Body of pancreas (tissue), 4 donors: ENCODE results near the gene ANKLE1. TPM values are rescaled to one million over a fixed set of nuclear protein-coding genes. Genes with fewer than 3 reads are reported as not detected.

Experiments
- ATAC-seq: fragments of 150-250 bp; one replicate; pipeline ENCODE4 v1.9.1; 2016
- DNase-seq, 4 donors: peaks; one replicate each; pipeline ENCODE4 v3.0.0-alpha.2; 2019
- H3K27ac ChIP-seq, 4 donors: fragments of 200-600 bp; sonication (generic); 1 replicate in 3 of 4; 2 replicates in 1 of 4; pipeline versions ENCODE4 v1.5.1 to v1.6.1; 2016 to 2019; ENCODE audit warnings: mild to moderate bottlenecking in 1 of 4, mixed read lengths in 1 of 4, moderate library complexity in 1 of 4
- H3K27me3 ChIP-seq, 2 donors: fragments of 200-600 bp; sonication (generic); one replicate each; pipeline ENCODE4 v1.6.0; 2016; ENCODE audit warnings: mild to moderate bottlenecking in 1 of 2
- H3K36me3 ChIP-seq, 2 donors: fragments of 200-600 bp; sonication (generic); replicated peaks in 1 of 2; 2 replicates each; pipeline ENCODE4 v1.5.1; 2016; ENCODE audit warnings: low read depth in 2 of 2; ENCODE audit not compliant: insufficient read depth in 1 of 2
- H3K4me1 ChIP-seq: fragments of 200-600 bp; sonication (generic); one replicate; pipeline ENCODE4 v1.6.0; 2016
- H3K4me3 ChIP-seq, 2 donors: fragments of 200-600 bp; sonication (generic); 1 replicate in 1 of 2; 2 replicates in 1 of 2; pipeline ENCODE4 v1.5.1; 2016 to 2019
- H3K9me3 ChIP-seq, 3 donors: fragments of 200-600 bp; sonication (generic); 1 replicate in 2 of 3; 2 replicates in 1 of 3; pipeline ENCODE4 v1.5.1; 2016
- POLR2A ChIP-seq, 3 donors: fragments of 450-650 bp; IDR thresholded peaks; one replicate each; pipeline ENCODE4 v1.6.1; 2016; ENCODE audit warnings: antibody characterized with exemption in 3 of 3, mild to moderate bottlenecking in 2 of 3
- WGBS, 2 donors: methylation state at CpG; one replicate each; pipeline ENCODE4 v1.1.5; 2017; 5-methylcytosine and 5-hydroxymethylcytosine counted together
- intact Hi-C: fragments of 100-400 bp; cut with DNase I; formaldehyde crosslinking; loops from one replicate; pipeline ENCODE4 v1.15.1; 2023
- total RNA-seq, 2 donors: library from RNA; depleted of rRNA; stranded (reverse); fragments of >200 nt; gene quantifications; one replicate each; pipeline ENCODE4 v1.1.0, GENCODE V29; 2016
- TF ChIP-seq, protein P1 (sequence below), 7 experiments: fragments of 450-650 bp in 4 of 7; fragments of 200-600 bp in 3 of 7; sonication (generic) in 3 of 7; IDR thresholded peaks; one replicate each; pipeline ENCODE4 v1.5.1; 2016 to 2019; ENCODE audit warnings: antibody characterized with exemption in 7 of 7

ANKLE1 gene
- total RNA-seq, 2 donors from 2014 or later = 0.33 TPM; not detected in 1

DNA sequence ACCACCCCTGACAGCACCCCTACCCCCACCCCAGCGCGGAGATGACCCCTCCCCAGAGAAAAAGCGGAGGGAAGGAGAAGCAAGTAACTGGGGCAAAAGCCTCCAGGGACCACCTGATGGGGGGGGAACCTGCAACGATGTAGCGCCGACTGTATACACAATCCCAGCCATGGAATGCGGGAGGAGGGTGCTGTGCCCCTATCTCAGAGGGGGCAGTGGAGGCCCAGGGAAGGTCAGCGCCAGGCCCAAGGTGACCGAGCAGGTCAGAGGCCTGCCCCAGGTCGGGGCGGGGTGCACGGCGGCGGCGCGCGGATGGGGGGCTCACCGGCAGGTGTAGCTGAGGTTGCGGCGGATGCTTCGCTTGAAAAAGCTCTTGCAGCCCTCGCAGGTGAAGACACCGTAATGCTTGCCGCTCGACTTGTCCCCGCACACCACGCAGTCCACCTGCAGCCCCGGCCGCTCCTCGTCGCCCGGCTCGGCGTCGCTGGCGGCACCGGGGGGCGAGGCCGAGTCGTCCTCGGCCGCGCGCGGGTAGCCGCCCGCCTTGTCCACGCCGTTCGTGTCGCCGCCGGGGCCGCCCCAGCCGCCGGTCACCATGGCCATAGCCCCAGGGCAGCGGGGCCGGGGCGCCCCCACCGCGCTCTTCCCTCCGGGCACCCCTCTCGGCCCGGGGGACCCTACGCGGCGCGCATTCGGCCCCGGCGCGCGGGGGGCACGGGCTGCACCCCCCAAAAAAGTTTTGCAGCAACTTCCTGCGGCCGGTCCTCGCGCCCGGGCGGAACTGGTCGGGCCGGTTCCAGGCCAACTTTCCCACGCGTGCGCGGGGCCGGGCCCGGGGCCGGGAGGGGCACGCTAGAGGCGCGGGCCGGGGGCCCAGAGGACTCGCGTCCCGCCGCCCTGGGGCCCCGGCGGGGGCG, 36.8 kb upstream of the ANKLE1 start:
- H3K9me3 ChIP-seq = no peaks in the 10 kb centered on the region
- H3K4me3 ChIP-seq = peak overlapping the region; percentile 44 to 94
- ATAC-seq (peak; percentile 29), DNase-seq (peak; percentile 50 to 68 (median 68))
- H3K27ac ChIP-seq = peak overlapping the region; percentile 80 to 97 (median 86)
- no peaks in the 10 kb centered on the region for H3K36me3 ChIP-seq
- H3K4me1 ChIP-seq = peaks cover 77% of the 10 kb centered on the region
- TF ChIP-seq, protein P1, sequence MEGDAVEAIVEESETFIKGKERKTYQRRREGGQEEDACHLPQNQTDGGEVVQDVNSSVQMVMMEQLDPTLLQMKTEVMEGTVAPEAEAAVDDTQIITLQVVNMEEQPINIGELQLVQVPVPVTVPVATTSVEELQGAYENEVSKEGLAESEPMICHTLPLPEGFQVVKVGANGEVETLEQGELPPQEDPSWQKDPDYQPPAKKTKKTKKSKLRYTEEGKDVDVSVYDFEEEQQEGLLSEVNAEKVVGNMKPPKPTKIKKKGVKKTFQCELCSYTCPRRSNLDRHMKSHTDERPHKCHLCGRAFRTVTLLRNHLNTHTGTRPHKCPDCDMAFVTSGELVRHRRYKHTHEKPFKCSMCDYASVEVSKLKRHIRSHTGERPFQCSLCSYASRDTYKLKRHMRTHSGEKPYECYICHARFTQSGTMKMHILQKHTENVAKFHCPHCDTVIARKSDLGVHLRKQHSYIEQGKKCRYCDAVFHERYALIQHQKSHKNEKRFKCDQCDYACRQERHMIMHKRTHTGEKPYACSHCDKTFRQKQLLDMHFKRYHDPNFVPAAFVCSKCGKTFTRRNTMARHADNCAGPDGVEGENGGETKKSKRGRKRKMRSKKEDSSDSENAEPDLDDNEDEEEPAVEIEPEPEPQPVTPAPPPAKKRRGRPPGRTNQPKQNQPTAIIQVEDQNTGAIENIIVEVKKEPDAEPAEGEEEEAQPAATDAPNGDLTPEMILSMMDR (IDR thresholded peaks at IDR 0.05) = no peak
- TF ChIP-seq POLR2A (IDR thresholded peaks at IDR 0.05) = no peak
- WGBS, 2 donors = 2 to 4% methylated on average over 16 to 50 of the region's 100 CpGs
- intact Hi-C loops = no loop called here
- H3K27me3 ChIP-seq = no peaks in the 10 kb centered on the region

- 0% methylated on average over 22 of the region's 72 CpGs; no CpG with 5 or more reads in 1 of the 2 donors for WGBS, 2 donors
- peaks cover 72% of the 10 kb centered on the region for H3K4me1 ChIP-seq
Measured at GRCh38 chr19:17245535-17245984, 36.1 kb upstream of the ANKLE1 start, which contains the start of gene NR2F6. Gene NR2F6 (minus strand): TSS chr19:17245919. CDS start chr19:17245220, 699 bp downstream.

GRCh38 chr19:17246681-17247425, 34.8 kb upstream of the ANKLE1 start:
- DNase-seq = peak; percentile 55 to 66 (median 60)
- ATAC-seq = peak; percentile 8
- TF ChIP-seq POLR2A (IDR thresholded peaks at IDR 0.05) = no peak
- TF ChIP-seq, protein P1 (IDR thresholded peaks at IDR 0.05) = no peak
- 5 to 12% methylated on average over 18 of the region's 21 CpGs for WGBS, 2 donors
- intact Hi-C loops = no loop called here
- Histone ChIP-seq H3K9me3 (no peaks in the 10 kb centered on the region), H3K4me1 (peaks cover 59% of the 10 kb centered on the region), H3K27me3 (no peaks in the 10 kb centered on the region), H3K36me3 (no peaks in the 10 kb centered on the region), H3K27ac (peak overlapping the region; percentile 80 to 97 (median 94)), H3K4me3 (no peak overlapping the region)

More at GRCh38 chr19:17245535-17245984, 36.1 kb upstream of the ANKLE1 start, which contains the start of gene NR2F6:
- Histone ChIP-seq H3K27me3 (no peaks in the 10 kb centered on the region), H3K4me3 (peak within 1 kb of the TSS; percentile 44 to 94), H3K36me3 (no peaks in the 10 kb centered on the region), H3K9me3 (no peaks in the 10 kb centered on the region), H3K27ac (peak within 1 kb of the TSS; percentile 80 to 97 (median 94))
- TF ChIP-seq, protein P1 (IDR thresholded peaks at IDR 0.05) = no peak
- TF ChIP-seq POLR2A (IDR thresholded peaks at IDR 0.05) = no peak
- DNase-seq = no peak
- no peak for ATAC-seq
- intact Hi-C loops = no loop called here

- Histone ChIP-seq H3K27me3 (no peaks in the 10 kb centered on the region), H3K27ac (peak overlapping the region; percentile 81 to 97 (median 94)), H3K4me1 (peaks cover 46% of the 10 kb centered on the region), H3K4me3 (no peak overlapping the region), H3K9me3 (no peaks in the 10 kb centered on the region), H3K36me3 (no peaks in the 10 kb centered on the region)
- intact Hi-C loops = no loop called here
- DNase-seq (peak; percentile 85 to 92 (median 90)), ATAC-seq (peak; percentile 39)
- 8 to 42% methylated on average over 5 to 16 of the region's 21 CpGs for WGBS, 2 donors
- TF ChIP-seq, protein P1 (IDR thresholded peaks at IDR 0.05) = peak in 1 of 7 experiments; percentile 5
- peak; percentile 55 to 79 (median 70) for TF ChIP-seq POLR2A (IDR thresholded peaks at IDR 0.05)
Measured at GRCh38 chr19:17248011-17248776, 33.5 kb upstream of the ANKLE1 start.
